Activated naive CD4-positive, alpha-beta T cell treated with anti-CD3 and anti-CD28 coated beads, Interleukin-2, amount 50 U/mL, for 24 hours (primary cell): ENCODE results near the gene C2CD2.

Experiments
- H3K27ac Mint-ChIP-seq: one replicate; pipeline ENCODE4 v1.8.0; 2021; ENCODE audit warnings: mild to moderate bottlenecking, mixed read lengths
- H3K27me3 Mint-ChIP-seq: one replicate; pipeline ENCODE4 v1.8.0; 2021; ENCODE audit warnings: mixed read lengths
- H3K36me3 Mint-ChIP-seq: one replicate; pipeline ENCODE4 v1.8.0; 2021; ENCODE audit warnings: mixed read lengths
- H3K4me1 Mint-ChIP-seq: one replicate; pipeline ENCODE4 v1.8.0; 2021; ENCODE audit warnings: mixed read lengths
- H3K4me3 Mint-ChIP-seq: one replicate; pipeline ENCODE4 v1.8.0; 2021; ENCODE audit warnings: mild to moderate bottlenecking, mixed read lengths
- H3K9me3 Mint-ChIP-seq: one replicate; pipeline ENCODE4 v1.8.0; 2021; ENCODE audit warnings: mixed read lengths

Gene C2CD2

GRCh38 chr21:41852151-41852928, 101.5 kb downstream of the C2CD2 start:
- H3K9me3 Mint-ChIP-seq, result no peaks in the 10 kb centered on the region
- peaks cover 6% of the 10 kb centered on the region for H3K36me3 Mint-ChIP-seq
- H3K27me3 Mint-ChIP-seq, result no peaks in the 10 kb centered on the region
- peaks cover 4% of the 10 kb centered on the region for H3K4me1 Mint-ChIP-seq
- H3K4me3 Mint-ChIP-seq, result no peak overlapping the region
- no peak overlapping the region for H3K27ac Mint-ChIP-seq

GRCh38 chr21:41851090-41851790, 102.6 kb downstream of the C2CD2 start:
- Mint-ChIP-seq H3K9me3 (no peaks in the 10 kb centered on the region), H3K4me1 (peaks cover 4% of the 10 kb centered on the region), H3K36me3 (peaks cover 3% of the 10 kb centered on the region), H3K4me3 (no peak overlapping the region), H3K27ac (no peak overlapping the region), H3K27me3 (no peaks in the 10 kb centered on the region)

GRCh38 chr21:41850085-41850484, 103.7 kb downstream of the C2CD2 start:
- Mint-ChIP-seq H3K36me3 (peaks cover 3% of the 10 kb centered on the region), H3K4me1 (peaks cover 4% of the 10 kb centered on the region), H3K27ac (no peak overlapping the region), H3K4me3 (no peak overlapping the region), H3K27me3 (no peaks in the 10 kb centered on the region), H3K9me3 (no peaks in the 10 kb centered on the region)

- no peaks in the 10 kb centered on the region for H3K27me3 Mint-ChIP-seq
- H3K4me1 Mint-ChIP-seq, result peaks cover 4% of the 10 kb centered on the region
- no peak overlapping the region for H3K4me3 Mint-ChIP-seq
- H3K27ac Mint-ChIP-seq, result no peak overlapping the region
- peaks cover 3% of the 10 kb centered on the region for H3K36me3 Mint-ChIP-seq
- no peaks in the 10 kb centered on the region for H3K9me3 Mint-ChIP-seq
Measured at GRCh38 chr21:41848958-41849580, 104.7 kb downstream of the C2CD2 start.

GRCh38 chr21:41848533-41848932, 105.3 kb downstream of the C2CD2 start:
- Mint-ChIP-seq H3K4me3 (no peak overlapping the region), H3K4me1 (peaks cover 4% of the 10 kb centered on the region), H3K27me3 (no peaks in the 10 kb centered on the region), H3K27ac (no peak overlapping the region), H3K9me3 (no peaks in the 10 kb centered on the region), H3K36me3 (peaks cover 3% of the 10 kb centered on the region)

- peaks cover 7% of the 10 kb centered on the region for H3K36me3 Mint-ChIP-seq
- no peaks in the 10 kb centered on the region for H3K27me3 Mint-ChIP-seq
- peaks cover 4% of the 10 kb centered on the region for H3K4me1 Mint-ChIP-seq
- H3K4me3 Mint-ChIP-seq, result no peak overlapping the region
- no peak overlapping the region for H3K27ac Mint-ChIP-seq
- H3K9me3 Mint-ChIP-seq, result no peaks in the 10 kb centered on the region
Measured at GRCh38 chr21:41847066-41847804, 106.6 kb downstream of the C2CD2 start.

GRCh38 chr21:41846536-41846935, 107.3 kb downstream of the C2CD2 start:
- Mint-ChIP-seq H3K4me1 (peaks cover 4% of the 10 kb centered on the region), H3K27me3 (no peaks in the 10 kb centered on the region), H3K27ac (no peak overlapping the region), H3K36me3 (peaks cover 10% of the 10 kb centered on the region), H3K4me3 (no peak overlapping the region), H3K9me3 (no peaks in the 10 kb centered on the region)

- no peak overlapping the region for H3K4me3 Mint-ChIP-seq
- no peaks in the 10 kb centered on the region for H3K27me3 Mint-ChIP-seq
- H3K27ac Mint-ChIP-seq, result no peak overlapping the region
- H3K9me3 Mint-ChIP-seq, result no peaks in the 10 kb centered on the region
- H3K4me1 Mint-ChIP-seq, result peaks cover 4% of the 10 kb centered on the region
- H3K36me3 Mint-ChIP-seq, result peaks cover 15% of the 10 kb centered on the region
Measured at GRCh38 chr21:41846033-41846317, 107.8 kb downstream of the C2CD2 start.

- H3K27me3 Mint-ChIP-seq, result no peaks in the 10 kb centered on the region
- no peaks in the 10 kb centered on the region for H3K9me3 Mint-ChIP-seq
- no peak overlapping the region for H3K4me3 Mint-ChIP-seq
- no peak overlapping the region for H3K27ac Mint-ChIP-seq
- H3K36me3 Mint-ChIP-seq, result peaks cover 18% of the 10 kb centered on the region
- peaks cover 4% of the 10 kb centered on the region for H3K4me1 Mint-ChIP-seq
Measured at GRCh38 chr21:41845310-41846032, 108.3 kb downstream of the C2CD2 start.

GRCh38 chr21:41843584-41843983, 110.2 kb downstream of the C2CD2 start:
- no peaks in the 10 kb centered on the region for H3K27me3 Mint-ChIP-seq
- no peaks in the 10 kb centered on the region for H3K9me3 Mint-ChIP-seq
- H3K36me3 Mint-ChIP-seq, result peaks cover 20% of the 10 kb centered on the region
- no peak overlapping the region for H3K27ac Mint-ChIP-seq
- H3K4me1 Mint-ChIP-seq, result peaks cover under 1% of the 10 kb centered on the region
- no peak overlapping the region for H3K4me3 Mint-ChIP-seq

GRCh38 chr21:41840880-41841279, 112.9 kb downstream of the C2CD2 start:
- no peaks in the 10 kb centered on the region for H3K4me1 Mint-ChIP-seq
- H3K27me3 Mint-ChIP-seq, result no peaks in the 10 kb centered on the region
- no peak overlapping the region for H3K4me3 Mint-ChIP-seq
- H3K36me3 Mint-ChIP-seq, result peaks cover 25% of the 10 kb centered on the region
- H3K27ac Mint-ChIP-seq, result no peak overlapping the region
- no peaks in the 10 kb centered on the region for H3K9me3 Mint-ChIP-seq

- Mint-ChIP-seq H3K36me3 (peaks cover 26% of the 10 kb centered on the region), H3K27me3 (no peaks in the 10 kb centered on the region), H3K4me1 (no peaks in the 10 kb centered on the region), H3K4me3 (no peak overlapping the region), H3K27ac (no peak overlapping the region), H3K9me3 (no peaks in the 10 kb centered on the region)
Measured at GRCh38 chr21:41839387-41840000, 114.3 kb downstream of the C2CD2 start.

GRCh38 chr21:41837756-41838297, 116.0 kb downstream of the C2CD2 start:
- peaks cover 22% of the 10 kb centered on the region for H3K36me3 Mint-ChIP-seq

GRCh38 chr21:41836166-41837015, 117.4 kb downstream of the C2CD2 start:
- no peaks in the 10 kb centered on the region for H3K27me3 Mint-ChIP-seq
- H3K4me1 Mint-ChIP-seq, result no peaks in the 10 kb centered on the region
- H3K27ac Mint-ChIP-seq, result no peak overlapping the region
- H3K9me3 Mint-ChIP-seq, result no peaks in the 10 kb centered on the region
- peaks cover 18% of the 10 kb centered on the region for H3K36me3 Mint-ChIP-seq
- H3K4me3 Mint-ChIP-seq, result no peak overlapping the region

More at GRCh38 chr21:41837756-41838297, 116.0 kb downstream of the C2CD2 start:
- no peaks in the 10 kb centered on the region for H3K4me1 Mint-ChIP-seq
- no peaks in the 10 kb centered on the region for H3K9me3 Mint-ChIP-seq
- H3K27me3 Mint-ChIP-seq, result no peaks in the 10 kb centered on the region
- no peak overlapping the region for H3K27ac Mint-ChIP-seq
- no peak overlapping the region for H3K4me3 Mint-ChIP-seq
